Stimulated activated CD8-positive, alpha-beta memory T cell treated with anti-CD3 and anti-CD28 coated beads, Interleukin-7, amount 100 ng/mL, for 24 hours (primary cell): Measurements from ENCODE around the gene RAP1GAP2.
"Not testable (repeated sequence)": the region's sequence is repeated elsewhere in the genome, so short reads cannot be mapped to it uniquely, and the experiment has no call there.

Source experiments
- DNase-seq: peaks from one replicate; pipeline ENCODE4 v3.0.0-alpha.2; 2020; ENCODE audit warnings: low read depth

The RAP1GAP2 gene

GRCh38 chr17:2796164-2797125 lies at the start of gene RAP1GAP2:
Gene RAP1GAP2 (plus strand): TSS chr17:2796438. CDS start chr17:2796528, 90 bp downstream.
- peak; percentile 38 for DNase-seq

- DNase-seq = no peak
Measured at GRCh38 chr17:2749058-2749783, 47.0 kb upstream of the RAP1GAP2 start, which contains the start of gene CCDC92B. Gene CCDC92B (minus strand): TSS chr17:2749652. CDS start chr17:2735145, 14,507 bp downstream.

GRCh38 chr17:2749784-2750181 lies 46.5 kb upstream of the RAP1GAP2 start:
- DNase-seq = peak; percentile 49

GRCh38 chr17:2750721-2751120 lies 45.5 kb upstream of the RAP1GAP2 start:
- DNase-seq = no peak

- DNase-seq = no peak
Measured at GRCh38 chr17:2751491-2751890, 44.7 kb upstream of the RAP1GAP2 start.

GRCh38 chr17:2755891-2756724 lies 40.1 kb upstream of the RAP1GAP2 start:
- no peak for DNase-seq

- no peak for DNase-seq
Measured at GRCh38 chr17:2758870-2759269, 37.4 kb upstream of the RAP1GAP2 start.

- DNase-seq = no peak
Measured at GRCh38 chr17:2770129-2770528, 26.1 kb upstream of the RAP1GAP2 start.

GRCh38 chr17:2775206-2775605 lies 21.0 kb upstream of the RAP1GAP2 start:
- no peak for DNase-seq

- DNase-seq = no peak
Measured at GRCh38 chr17:2776589-2777241, 19.5 kb upstream of the RAP1GAP2 start.

- no peak for DNase-seq
Measured at GRCh38 chr17:2777242-2777867, 18.9 kb upstream of the RAP1GAP2 start.

GRCh38 chr17:2778489-2778888 lies 17.7 kb upstream of the RAP1GAP2 start:
- no peak for DNase-seq

GRCh38 chr17:2779545-2779944 lies 16.7 kb upstream of the RAP1GAP2 start:
- DNase-seq = no peak

- DNase-seq = no peak
Measured at GRCh38 chr17:2780256-2780655, 16.0 kb upstream of the RAP1GAP2 start.

GRCh38 chr17:2780931-2781454 lies 15.2 kb upstream of the RAP1GAP2 start:
- no peak for DNase-seq

GRCh38 chr17:2781598-2781997 lies 14.6 kb upstream of the RAP1GAP2 start:
- DNase-seq = not testable (repeated sequence)

GRCh38 chr17:2782055-2782454 lies 14.2 kb upstream of the RAP1GAP2 start:
- DNase-seq = no peak

GRCh38 chr17:2783310-2784030 lies 12.8 kb upstream of the RAP1GAP2 start:
- DNase-seq = no peak

- DNase-seq = no peak
Measured at GRCh38 chr17:2784864-2785263, 11.4 kb upstream of the RAP1GAP2 start.

- not testable (repeated sequence) for DNase-seq
Measured at GRCh38 chr17:2785376-2785775, 10.9 kb upstream of the RAP1GAP2 start.
